SIG-M5 treated with dmso at 0.1 percent for 504 hours (cell line): ENCODE data around the gene ITPK1.

ENCODE experiments used
- DNase-seq: peaks from one replicate; lab custom pipeline; 2025; ENCODE audit not compliant: unreplicated experiment; lab: John Stamatoyannopoulos, UW

The ITPK1 gene

GRCh38 chr14:93030761-93031160, 85.0 kb downstream of the ITPK1 start:
- no peak for DNase-seq

GRCh38 chr14:93029911-93030508, 85.7 kb downstream of the ITPK1 start:
- no peak for DNase-seq

GRCh38 chr14:93029417-93029816, 86.3 kb downstream of the ITPK1 start:
- DNase-seq = no peak

- DNase-seq = no peak
These were observed 87.0 kb downstream of the ITPK1 start for GRCh38 chr14:93028724-93029076.

- no peak for DNase-seq
These were observed 87.7 kb downstream of the ITPK1 start for GRCh38 chr14:93027810-93028723.

GRCh38 chr14:93026339-93026738, 89.4 kb downstream of the ITPK1 start:
- no peak for DNase-seq

GRCh38 chr14:93025055-93025454, 90.7 kb downstream of the ITPK1 start:
- DNase-seq = no peak

GRCh38 chr14:93024493-93024892, 91.2 kb downstream of the ITPK1 start:
- no peak for DNase-seq

GRCh38 chr14:93023802-93024434, 91.8 kb downstream of the ITPK1 start:
- no peak for DNase-seq

- DNase-seq = peak; percentile 3
These were observed 92.7 kb downstream of the ITPK1 start for GRCh38 chr14:93023039-93023438.

- no peak for DNase-seq
These were observed 95.8 kb downstream of the ITPK1 start for GRCh38 chr14:93019970-93020369.

GRCh38 chr14:93019367-93019843, 96.3 kb downstream of the ITPK1 start:
- no peak for DNase-seq

GRCh38 chr14:93018366-93018765, 97.4 kb downstream of the ITPK1 start:
- no peak for DNase-seq

GRCh38 chr14:93017898-93018297, 97.8 kb downstream of the ITPK1 start:
- DNase-seq = no peak

- DNase-seq = no peak
These were observed 98.4 kb downstream of the ITPK1 start for GRCh38 chr14:93017301-93017797.

GRCh38 chr14:93016275-93016845, 99.4 kb downstream of the ITPK1 start:
- DNase-seq = no peak

GRCh38 chr14:93015505-93015904, 100.2 kb downstream of the ITPK1 start:
- no peak for DNase-seq

GRCh38 chr14:93015064-93015463, 100.7 kb downstream of the ITPK1 start:
- DNase-seq = no peak

GRCh38 chr14:93014058-93015023, 101.4 kb downstream of the ITPK1 start:
- DNase-seq = no peak
